ENCODE data around the gene LRBA. TPM values are rescaled to one million over a fixed set of nuclear protein-coding genes. Genes with fewer than 3 reads are reported as not detected.

Gene LRBA
- total and polyA plus RNA-seq, 9 of the 15 experiments (the other 6 are each of a cell fraction or from before 2014, with no cell fraction given): 24.2 to 88.7 (median 59.7) TPM

DNA sequence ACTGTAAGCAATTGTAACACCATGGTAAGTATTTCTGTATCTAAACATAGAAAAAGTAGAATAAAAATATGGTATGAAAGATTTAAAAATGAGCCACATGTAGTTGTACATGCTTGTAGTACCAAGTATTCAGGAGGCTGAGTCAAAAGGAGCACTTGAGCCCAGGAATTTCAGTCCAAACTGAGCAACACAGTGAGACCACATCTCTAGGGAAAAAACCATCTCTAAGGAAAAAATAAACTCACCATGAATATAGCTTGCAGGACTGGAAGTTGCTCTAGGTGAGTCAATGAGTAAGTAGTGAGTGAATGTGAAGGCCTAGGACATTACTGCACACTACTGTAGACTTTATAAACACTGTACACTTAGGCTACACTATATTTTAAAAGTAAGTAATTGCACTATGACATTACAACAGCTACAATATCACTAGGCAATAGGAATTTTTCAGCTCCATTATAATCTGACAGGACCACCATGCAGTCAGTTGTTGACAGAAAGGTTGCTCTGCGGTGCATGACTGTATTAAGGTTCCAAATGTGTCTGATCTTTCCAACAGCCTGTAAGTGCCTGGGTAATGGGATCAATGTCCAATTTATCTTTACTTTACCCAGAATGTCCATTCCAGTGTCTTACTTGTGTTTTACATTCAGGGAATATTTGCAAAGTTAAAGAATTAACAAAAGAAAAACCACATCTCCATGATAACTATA, 28.9 kb upstream of the LRBA start:
- Histone ChIP-seq H3K9me3 (replicated peaks; ENCODE audit: control insufficient read depth, insufficient read depth, low read depth, low read length) (no peaks in the 10 kb centered on the region), H3K4me3 (no peak overlapping the region), H3K36me3 (ENCODE audit: control insufficient read depth, insufficient read depth, low read length) (no peaks in the 10 kb centered on the region), H3K4me1 (replicated peaks in 1 of 2; ENCODE audit: control insufficient read depth in 2 of 2, insufficient read depth in 2 of 2, low read length in 2 of 2) (peaks cover 0 to under 1% of the 10 kb centered on the region in 2 experiments; a peak in 2 of 5 replicates), H3K4me2 (ENCODE audit: insufficient read depth, low read length) (no peak overlapping the region), H3K9me1 (ENCODE audit: control insufficient read depth, insufficient read depth, low read length) (no peaks in the 10 kb centered on the region), H4K20me1 (replicated peaks; ENCODE audit: control insufficient read depth, insufficient read depth, low read length) (no peaks in the 10 kb centered on the region), H2AFZ (ENCODE audit: low read depth, low read length) (0 out of 2 replicates have a peak overlapping the region, but pooled peaks have one; percentile 36), H3K27ac (ENCODE audit: extremely low read depth, low read depth, low read length) (no peak overlapping the region), H3K9ac (ENCODE audit: insufficient read depth in 1 of 2, low read depth in 2 of 2, low read length in 2 of 2) (no peak overlapping the region), H3K79me2 (ENCODE audit: control insufficient read depth, insufficient read depth, low read length) (no peaks in the 10 kb centered on the region), H3K27me3 (ENCODE audit: control insufficient read depth in 2 of 2, insufficient read depth in 2 of 2, low read length in 2 of 2) (no peaks in the 10 kb centered on the region)
- CTCF ChIA-PET (ENCODE audit: low intra/inter-chr PET ratio): no interaction called here
- in situ Hi-C loops (cut with MboI): no loop called here
- WGBS (ENCODE audit: insufficient coverage, low coverage, missing lambda C conversion rate): 56% methylated on average over 1 of the region's 1 CpG
- no peak for ATAC-seq
- POLR2A ChIA-PET: no interaction called here
- TF ChIP-seq U2AF1 (optimal IDR thresholded peaks at IDR 0.05; ENCODE audit: low read depth, low read length): no peak
- no peak for TF ChIP-seq MCM2 (IDR thresholded peaks at IDR 0.05; ENCODE audit: low read depth)
- no peak for TF ChIP-seq MEF2D (tag; conservative IDR thresholded peaks at IDR 0.05; ENCODE audit: low read depth)
- TF ChIP-seq ZNF23 (CRISPR knock-in tag; IDR thresholded peaks at IDR 0.05): no peak
- TF ChIP-seq, protein P1, sequence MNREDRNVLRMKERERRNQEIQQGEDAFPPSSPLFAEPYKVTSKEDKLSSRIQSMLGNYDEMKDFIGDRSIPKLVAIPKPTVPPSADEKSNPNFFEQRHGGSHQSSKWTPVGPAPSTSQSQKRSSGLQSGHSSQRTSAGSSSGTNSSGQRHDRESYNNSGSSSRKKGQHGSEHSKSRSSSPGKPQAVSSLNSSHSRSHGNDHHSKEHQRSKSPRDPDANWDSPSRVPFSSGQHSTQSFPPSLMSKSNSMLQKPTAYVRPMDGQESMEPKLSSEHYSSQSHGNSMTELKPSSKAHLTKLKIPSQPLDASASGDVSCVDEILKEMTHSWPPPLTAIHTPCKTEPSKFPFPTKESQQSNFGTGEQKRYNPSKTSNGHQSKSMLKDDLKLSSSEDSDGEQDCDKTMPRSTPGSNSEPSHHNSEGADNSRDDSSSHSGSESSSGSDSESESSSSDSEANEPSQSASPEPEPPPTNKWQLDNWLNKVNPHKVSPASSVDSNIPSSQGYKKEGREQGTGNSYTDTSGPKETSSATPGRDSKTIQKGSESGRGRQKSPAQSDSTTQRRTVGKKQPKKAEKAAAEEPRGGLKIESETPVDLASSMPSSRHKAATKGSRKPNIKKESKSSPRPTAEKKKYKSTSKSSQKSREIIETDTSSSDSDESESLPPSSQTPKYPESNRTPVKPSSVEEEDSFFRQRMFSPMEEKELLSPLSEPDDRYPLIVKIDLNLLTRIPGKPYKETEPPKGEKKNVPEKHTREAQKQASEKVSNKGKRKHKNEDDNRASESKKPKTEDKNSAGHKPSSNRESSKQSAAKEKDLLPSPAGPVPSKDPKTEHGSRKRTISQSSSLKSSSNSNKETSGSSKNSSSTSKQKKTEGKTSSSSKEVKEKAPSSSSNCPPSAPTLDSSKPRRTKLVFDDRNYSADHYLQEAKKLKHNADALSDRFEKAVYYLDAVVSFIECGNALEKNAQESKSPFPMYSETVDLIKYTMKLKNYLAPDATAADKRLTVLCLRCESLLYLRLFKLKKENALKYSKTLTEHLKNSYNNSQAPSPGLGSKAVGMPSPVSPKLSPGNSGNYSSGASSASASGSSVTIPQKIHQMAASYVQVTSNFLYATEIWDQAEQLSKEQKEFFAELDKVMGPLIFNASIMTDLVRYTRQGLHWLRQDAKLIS (CRISPR knock-in tag; IDR thresholded peaks at IDR 0.05): no peak
- no peak for TF ChIP-seq GATAD2A (IDR thresholded peaks at IDR 0.05)
- TF ChIP-seq SIN3A (IDR thresholded peaks at IDR 0.05; ENCODE audit: borderline replicate concordance in 2 of 2, control insufficient read depth in 1 of 2, low read depth in 2 of 2, low read length in 2 of 2): no peak
- no peak for TF ChIP-seq ZNF644 (tag; IDR thresholded peaks at IDR 0.05; ENCODE audit: low read depth)
- no TSS peak for BruUV-seq (replicated peaks)
- intact Hi-C loops (cut with micrococcal nuclease): no loop called here
- FAIRE-seq: no peak
- DNase-seq (ENCODE audit: extremely low read depth in 1 of 4, low spot score in 3 of 4): no peak

Measured in K562 (cell line).